Tibial nerve (tissue), 3 donors: ENCODE data around the gene RBFOX1.

Experiments
- CTCF ChIP-seq, 5 experiments: fragments of 200-600 bp in 3 of 5; fragments of 450-650 bp in 2 of 5; sonication (generic) in 3 of 5; IDR thresholded peaks; one replicate each; pipeline ENCODE4 v1.5.1; 2016 to 2019; ENCODE audit warnings: antibody characterized with exemption in 5 of 5, mild to moderate bottlenecking in 3 of 5, moderate library complexity in 2 of 5
- POLR2A ChIP-seq, 2 donors: fragments of 450-650 bp; IDR thresholded peaks; one replicate each; pipeline ENCODE4 v1.6.1; 2017; ENCODE audit warnings: antibody characterized with exemption in 2 of 2, mild to moderate bottlenecking in 2 of 2, moderate library complexity in 2 of 2

- TF ChIP-seq CTCF (IDR thresholded peaks at IDR 0.05) (no peak), POLR2A (IDR thresholded peaks at IDR 0.05) (no peak)
Measured at GRCh38 chr16:7547736-7548135, 215.1 kb downstream of the RBFOX1 start.
